HG03520 (cell line): Measurements from ENCODE around the gene C11orf52.
A peak's percentile ranks its signal among the peaks of the same experiment; 100 is the strongest.
"Not testable (repeated sequence)": the region's sequence is repeated elsewhere in the genome, so short reads cannot be mapped to it uniquely, and the experiment has no call there.

Source experiments
- ATAC-seq: cut with Tn5 transposase; IDR thresholded peaks from one replicate; pipeline ENCODE4 v1.9.1; 2021; ENCODE audit warnings: mild to moderate bottlenecking, moderate library complexity; ENCODE audit not compliant: unreplicated experiment

C11orf52 gene

GRCh38 chr11:111918390-111919256 is at the start of gene C11orf52:
C11orf52 (plus strand) TSS chr11:111918913; CDS start chr11:111918973, 60 bp downstream.
- no peak for ATAC-seq

GRCh38 chr11:111870113-111870512 is 48.6 kb upstream of the C11orf52 start:
- no peak for ATAC-seq

- ATAC-seq = no peak
These were observed 48.2 kb upstream of the C11orf52 start for GRCh38 chr11:111870522-111870885.

- ATAC-seq = peak; percentile 83
These were observed 47.6 kb upstream of the C11orf52 start, which contains the start of gene ALG9 for GRCh38 chr11:111870886-111871692. ALG9 (minus strand) TSS chr11:111871581; CDS start chr11:111871482, 99 bp downstream.

DNA sequence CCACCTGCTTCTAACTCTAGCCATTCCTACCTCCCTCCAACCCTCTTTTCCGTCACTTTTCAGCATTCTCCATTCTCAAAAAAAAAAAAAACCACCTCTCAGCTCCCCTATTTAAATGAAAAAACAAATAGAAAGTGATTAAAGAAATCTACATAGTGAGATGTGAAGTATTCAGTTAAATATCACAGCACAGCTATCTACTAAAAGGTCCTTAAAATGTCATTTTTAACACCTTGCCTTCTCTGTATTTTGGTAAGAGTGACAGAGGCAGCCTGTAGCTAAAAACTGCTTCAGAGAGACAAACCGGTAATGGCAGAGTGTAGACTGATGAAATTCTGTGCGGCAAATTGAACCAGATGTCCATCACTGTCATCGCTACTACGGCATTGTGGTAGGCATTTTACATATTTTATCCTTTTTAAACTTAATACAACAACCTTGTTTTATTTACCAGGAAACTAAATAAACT is 47.0 kb upstream of the C11orf52 start:
- no peak for ATAC-seq

DNA sequence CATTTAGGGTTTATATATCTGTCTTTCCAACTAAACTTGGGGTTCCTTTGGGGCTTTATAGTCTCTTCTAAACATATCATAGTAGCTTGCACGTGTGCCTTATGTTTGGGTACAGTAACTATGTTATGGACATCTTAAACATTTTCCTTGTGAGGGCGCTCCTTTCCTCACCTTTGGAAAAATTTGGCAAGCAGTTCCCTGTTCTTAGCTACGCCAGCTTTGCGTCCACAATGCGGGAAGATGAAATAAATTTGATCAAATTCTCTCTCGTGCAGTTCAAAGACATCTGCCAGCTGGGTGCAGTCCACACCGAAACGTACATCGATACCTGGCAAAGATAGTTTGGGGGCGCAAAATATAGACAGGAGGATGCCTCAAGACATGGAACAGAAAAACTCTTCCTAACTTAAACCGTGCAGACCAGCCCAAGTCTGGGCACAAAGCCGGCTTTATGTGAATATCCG is 40.3 kb upstream of the C11orf52 start:
- no peak for ATAC-seq

DNA sequence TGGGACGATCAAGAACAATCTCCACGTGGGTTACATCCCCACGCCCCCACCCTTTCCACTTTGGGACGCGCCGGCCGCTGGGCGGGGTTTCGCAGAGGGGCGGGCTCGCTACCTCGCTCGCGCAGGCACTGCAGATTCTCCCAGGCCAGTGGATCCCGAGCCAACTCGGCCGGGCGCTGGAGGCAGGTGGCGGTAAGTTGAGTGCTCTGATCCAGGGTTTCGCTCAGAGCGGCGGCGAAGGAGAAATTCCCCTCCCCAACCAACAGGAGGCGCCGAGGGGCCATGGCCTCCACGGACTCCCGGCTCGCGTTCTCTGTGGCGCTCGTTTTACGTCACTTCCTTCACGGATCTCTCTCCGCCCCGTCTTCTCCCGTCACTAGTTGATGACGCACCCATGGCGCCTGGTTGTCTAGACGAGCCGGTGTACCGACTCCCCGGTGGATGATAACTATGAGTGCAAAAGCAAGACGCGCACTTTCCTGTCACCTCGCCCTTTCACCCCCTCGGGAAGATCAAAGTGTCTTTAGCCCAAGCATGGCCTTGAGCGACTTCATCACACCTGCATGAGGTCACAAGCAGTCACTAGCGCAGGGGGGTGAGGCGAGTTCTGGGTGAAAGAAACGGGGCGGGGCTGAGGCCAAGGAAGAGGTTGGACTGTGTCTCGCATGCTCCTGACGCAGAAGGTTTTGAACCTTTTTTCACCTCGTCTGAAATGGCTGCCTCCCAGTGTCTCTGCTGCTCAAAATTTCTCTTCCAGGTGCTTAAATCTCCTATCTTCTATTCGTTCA is 39.7 kb upstream of the C11orf52 start, which contains the start of the genes CFAP68 and FDXACB1:
CFAP68 (plus strand) TSS at position 693 of the 788 bp plus-strand sequence; CDS start at position 713, 20 bp downstream.
FDXACB1 (minus strand) TSS at position 317 of the 788 bp plus-strand sequence; CDS start at position 284, 33 bp downstream.
- ATAC-seq = peak; percentile 86

DNA sequence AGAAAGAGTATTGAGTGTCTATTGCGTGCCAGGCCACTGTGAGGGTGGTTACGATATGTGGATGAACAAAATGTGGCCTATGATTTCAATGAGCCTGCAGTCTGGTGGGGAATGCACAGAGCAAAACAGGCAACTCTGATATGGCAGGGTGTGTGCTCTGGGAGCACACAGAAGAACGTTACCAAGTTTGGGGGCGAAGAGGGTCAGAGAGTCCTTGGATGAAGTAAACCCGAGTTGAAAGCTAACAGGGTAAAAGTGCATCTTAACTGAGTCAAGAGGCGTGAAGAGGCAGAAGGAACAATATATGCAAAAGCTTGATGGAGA is 39.1 kb upstream of the C11orf52 start:
- ATAC-seq = peak; percentile 1

DNA sequence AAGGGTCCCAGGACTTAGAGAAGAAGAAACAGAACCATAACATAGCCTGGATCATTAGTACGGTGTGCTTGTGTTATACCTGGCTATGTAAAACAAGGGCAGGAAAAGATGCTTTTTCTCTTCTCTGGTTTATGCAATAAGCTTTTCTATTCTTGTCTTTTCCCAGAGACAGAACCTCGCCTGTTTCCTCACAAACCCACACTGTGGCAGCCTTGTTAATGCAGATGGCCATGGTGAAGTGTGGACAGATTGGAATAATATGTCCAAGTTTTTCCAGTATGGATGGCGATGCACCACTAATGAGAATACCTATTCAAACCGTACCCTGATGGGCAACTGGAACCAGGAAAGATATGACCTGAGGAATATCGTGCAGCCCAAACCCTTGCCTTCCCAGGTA is 36.5 kb upstream of the C11orf52 start:
- ATAC-seq = no peak

DNA sequence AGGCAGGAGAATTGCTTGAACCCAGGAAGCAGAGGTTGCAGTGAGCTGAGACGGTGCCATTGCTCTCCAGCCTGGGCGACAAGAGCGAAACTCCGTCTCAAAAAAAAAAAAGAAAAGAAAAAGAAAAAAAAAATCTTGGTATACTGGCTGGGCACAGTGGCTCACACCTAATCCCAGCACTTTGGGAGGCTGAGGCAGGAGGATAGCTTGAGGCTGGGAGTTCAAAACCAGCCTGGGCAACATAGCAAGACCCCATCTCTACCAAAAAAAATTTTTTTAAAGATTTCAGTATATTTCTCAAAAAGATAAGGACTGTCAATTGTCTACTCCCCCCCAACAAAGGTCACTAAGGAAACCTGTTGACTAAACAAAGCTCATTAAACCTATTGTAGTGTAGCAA is 33.7 kb upstream of the C11orf52 start:
- not testable (repeated sequence) for ATAC-seq

- ATAC-seq = no peak
These were observed 32.7 kb upstream of the C11orf52 start for GRCh38 chr11:111886032-111886431.

DNA sequence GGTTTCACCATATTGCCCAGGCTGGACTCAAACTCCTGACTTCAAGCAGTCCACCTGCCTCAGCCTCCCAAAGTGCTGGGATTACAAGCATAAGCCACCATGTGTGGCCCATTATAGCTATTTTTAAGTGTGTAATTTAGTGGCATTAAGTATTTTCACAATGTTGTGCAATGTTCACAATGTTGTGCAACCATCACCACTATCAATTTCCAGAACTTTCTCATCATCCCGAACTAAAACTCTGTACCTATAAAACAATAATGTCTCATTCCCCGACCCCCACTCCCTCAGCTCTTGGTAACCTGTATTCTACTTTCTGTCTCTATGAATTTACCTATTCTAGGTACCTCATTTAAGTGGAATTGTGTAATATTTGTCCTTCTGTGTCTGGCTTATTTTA is 31.9 kb upstream of the C11orf52 start:
- ATAC-seq = no peak

- no peak for ATAC-seq
These were observed 13.3 kb upstream of the C11orf52 start for GRCh38 chr11:111905411-111905810.

DNA sequence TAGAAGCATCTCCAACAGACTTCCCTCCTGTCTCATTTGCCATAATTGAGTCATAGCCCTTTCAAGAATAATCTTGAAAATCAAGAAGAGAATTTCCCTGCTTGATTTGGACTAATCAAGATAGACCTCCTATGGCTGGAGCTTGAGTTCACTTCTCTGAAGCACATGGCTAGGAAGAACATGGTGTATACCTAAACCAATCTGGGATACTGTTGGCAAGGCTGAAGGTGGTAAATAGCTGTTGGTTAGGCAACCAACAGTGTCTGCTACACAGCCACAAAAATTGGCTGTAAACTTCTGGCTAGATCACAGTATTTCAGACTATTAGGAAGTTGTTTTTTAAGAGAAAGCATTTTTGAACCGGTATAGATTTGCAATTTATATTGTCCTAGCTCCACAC is 12.0 kb upstream of the C11orf52 start:
- ATAC-seq = no peak

DNA sequence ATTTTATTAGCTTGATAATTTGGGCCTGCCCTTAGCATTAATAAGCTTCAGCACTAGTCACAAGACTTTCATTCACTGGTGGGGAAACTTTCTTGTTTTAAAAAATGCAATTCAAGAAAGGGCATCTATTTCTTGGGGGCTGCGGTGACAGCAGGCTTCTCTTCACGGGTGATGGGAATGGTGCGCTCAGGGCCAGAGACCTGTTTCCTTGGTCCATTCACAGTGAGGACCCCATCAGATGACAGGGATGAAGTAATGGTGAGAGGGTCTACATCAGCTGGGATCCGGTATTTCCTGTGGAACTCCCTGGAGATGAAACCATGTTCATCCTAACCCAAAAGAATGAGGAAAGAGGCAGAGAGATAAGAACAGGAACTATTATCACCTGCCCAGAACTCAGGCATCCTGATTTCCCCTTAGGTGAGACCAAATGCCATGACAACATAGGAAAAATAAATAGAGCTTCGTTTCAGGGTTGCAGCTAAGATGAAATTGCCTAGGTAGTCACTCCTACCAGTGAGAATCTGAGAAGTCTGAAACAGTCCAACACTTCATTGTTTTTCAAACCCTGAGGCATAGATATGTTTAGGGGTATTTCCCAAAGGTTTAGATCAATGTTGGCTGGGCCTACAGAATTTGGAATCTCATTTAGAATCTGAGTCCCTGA is 9.9 kb upstream of the C11orf52 start:
- no peak for ATAC-seq

DNA sequence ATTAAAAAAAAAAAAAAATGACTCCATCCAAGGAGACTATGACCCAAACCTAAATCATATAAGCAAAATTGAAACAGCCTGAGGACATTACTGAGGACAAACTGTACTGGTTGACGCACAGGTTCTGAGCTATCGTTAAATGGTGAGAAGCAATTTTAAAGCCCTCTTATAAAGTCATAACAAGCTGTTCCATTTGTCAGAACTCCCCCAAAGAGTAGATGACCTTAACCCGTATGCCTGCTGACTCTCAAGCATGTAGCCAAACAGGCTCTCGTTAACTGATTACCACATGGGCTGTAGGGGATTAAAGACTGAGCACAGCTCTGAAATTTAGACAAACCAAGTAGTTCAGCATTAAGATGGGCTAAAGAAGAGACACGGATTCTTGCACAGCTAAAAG is 9.3 kb upstream of the C11orf52 start:
- ATAC-seq = no peak

DNA sequence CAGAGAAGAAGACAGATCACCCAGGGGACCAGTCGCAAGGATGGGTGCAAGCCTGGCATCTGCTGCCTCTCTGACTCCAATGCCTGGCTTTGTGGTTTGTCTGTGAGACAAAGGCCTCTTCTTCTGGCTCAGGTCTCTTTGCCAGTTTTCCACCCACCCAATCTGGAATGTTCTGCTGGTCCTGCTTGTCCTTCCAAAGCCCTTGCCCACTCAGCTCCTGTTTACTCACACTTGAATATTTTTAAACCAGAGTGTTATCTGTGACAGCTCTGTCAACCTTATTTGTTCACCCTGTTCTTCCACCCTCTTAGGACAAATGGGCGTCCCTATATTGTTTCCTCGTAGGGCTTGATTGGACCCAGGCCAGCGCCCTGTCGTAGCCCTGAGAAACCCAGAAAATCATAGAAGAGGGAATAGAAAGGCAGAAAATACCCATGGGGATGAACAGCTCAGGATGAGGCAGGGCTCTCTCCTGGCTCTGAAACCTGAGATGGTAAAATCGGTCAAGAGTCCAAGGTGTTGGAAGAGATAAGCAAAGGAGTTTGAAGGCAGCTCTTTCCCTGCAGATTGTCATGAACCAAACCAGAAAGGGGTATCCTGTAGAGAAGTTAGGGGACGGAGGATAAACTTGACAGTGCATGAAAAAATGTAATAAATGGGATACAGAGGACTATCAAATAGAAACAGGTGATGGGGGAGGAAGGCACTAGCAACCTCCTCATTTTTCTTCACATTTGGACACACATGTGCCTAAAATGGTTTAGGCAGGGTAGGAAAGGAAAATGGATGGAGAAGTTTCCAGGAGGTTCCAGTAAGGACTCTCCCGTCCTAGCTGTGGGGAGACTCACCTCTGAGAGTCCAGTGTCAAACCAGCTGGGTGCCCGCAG is 7.8 kb upstream of the C11orf52 start:
- no peak for ATAC-seq

GRCh38 chr11:111911563-111912401 is 6.9 kb upstream of the C11orf52 start, which contains the start of gene CRYAB:
CRYAB (minus strand) TSS chr11:111911770; CDS start chr11:111911724, 46 bp downstream.
- no peak for ATAC-seq
